ENCODE data around the gene ZSCAN23. TPM values are rescaled to one million over a fixed set of nuclear protein-coding genes. Genes with fewer than 3 reads are reported as not detected.
A peak's percentile ranks its signal among the peaks of the same experiment; 100 is the strongest.
"Not testable (repeated sequence)": the region's sequence is repeated elsewhere in the genome, so short reads cannot be mapped to it uniquely, and the experiment has no call there.

Gene ZSCAN23
- total RNA-seq, 1 experiment from 2014 or later, result 0.43 TPM

- DNase-seq (ENCODE audit: low read depth), result no peak
Observed at GRCh38 chr6:28442586-28442985, 705 bp downstream of the ZSCAN23 start.

GRCh38 chr6:28436404-28436803 is 6.9 kb downstream of the ZSCAN23 start:
- no peak for DNase-seq (ENCODE audit: low read depth)

- no peak for DNase-seq (ENCODE audit: low read depth)
Observed at GRCh38 chr6:28433119-28433518, 10.2 kb downstream of the ZSCAN23 start.

GRCh38 chr6:28429781-28430180 is 13.5 kb downstream of the ZSCAN23 start:
- no peak for DNase-seq (ENCODE audit: low read depth)

- no peak for DNase-seq (ENCODE audit: low read depth)
Observed at GRCh38 chr6:28425944-28426541, 17.2 kb downstream of the ZSCAN23 start.

- DNase-seq (ENCODE audit: low read depth), result no peak
Observed at GRCh38 chr6:28424163-28424562, 19.1 kb downstream of the ZSCAN23 start.

- no peak for DNase-seq (ENCODE audit: low read depth)
Observed at GRCh38 chr6:28423546-28423945, 19.7 kb downstream of the ZSCAN23 start.

GRCh38 chr6:28413681-28414080 is 29.6 kb downstream of the ZSCAN23 start:
- no peak for DNase-seq (ENCODE audit: low read depth)

GRCh38 chr6:28410767-28411166 is 32.5 kb downstream of the ZSCAN23 start:
- no peak for DNase-seq (ENCODE audit: low read depth)

GRCh38 chr6:28408076-28408802 is 35.1 kb downstream of the ZSCAN23 start:
- DNase-seq (ENCODE audit: low read depth), result no peak

- no peak for DNase-seq (ENCODE audit: low read depth)
Observed at GRCh38 chr6:28407401-28407800, 35.9 kb downstream of the ZSCAN23 start.

- DNase-seq (ENCODE audit: low read depth), result not testable (repeated sequence)
Observed at GRCh38 chr6:28403923-28404322, 39.4 kb downstream of the ZSCAN23 start.

GRCh38 chr6:28402197-28402596 is 41.1 kb downstream of the ZSCAN23 start:
- DNase-seq (ENCODE audit: low read depth), result no peak

GRCh38 chr6:28401172-28401571 is 42.1 kb downstream of the ZSCAN23 start:
- no peak for DNase-seq (ENCODE audit: low read depth)

- no peak for DNase-seq (ENCODE audit: low read depth)
Observed at GRCh38 chr6:28400122-28400451, 43.2 kb downstream of the ZSCAN23 start.

- DNase-seq (ENCODE audit: low read depth), result peak; percentile 82
Observed at GRCh38 chr6:28399350-28400121, 43.8 kb downstream of the ZSCAN23 start, which contains the start of gene ZSCAN12. Gene ZSCAN12, minus strand, starts transcription at chr6:28399747. Its CDS starts 1,342 bp downstream, at chr6:28398405.

- DNase-seq (ENCODE audit: low read depth), result no peak
Observed at GRCh38 chr6:28395918-28396317, 47.4 kb downstream of the ZSCAN23 start.

- DNase-seq (ENCODE audit: low read depth), result peak; percentile 11
Observed at GRCh38 chr6:28393912-28394662, 49.2 kb downstream of the ZSCAN23 start.

- DNase-seq (ENCODE audit: low read depth), result no peak
Observed at GRCh38 chr6:28390688-28391087, 52.6 kb downstream of the ZSCAN23 start.

GRCh38 chr6:28384143-28384533 is 59.2 kb downstream of the ZSCAN23 start:
- no peak for DNase-seq (ENCODE audit: low read depth)
